Left cardiac atrium (tissue), 4 donors: ENCODE data around the gene FGF6. TPM values are rescaled to one million over a fixed set of nuclear protein-coding genes. Genes with fewer than 3 reads are reported as not detected.

Experiments used
- ATAC-seq, 2 donors: fragments of 200-7000 bp; cut with Tn5 transposase; one replicate each; pipeline ENCODE4 v1.9.1; 2020; ENCODE audit warnings: mild to moderate bottlenecking in 2 of 2, moderate library complexity in 2 of 2
- DNase-seq: peaks from one replicate; pipeline ENCODE4 v3.0.0-alpha.2; 2020
- intact Hi-C, 2 donors: fragments of 100-400 bp; cut with DNase I; formaldehyde crosslinking; loops; one replicate each; pipeline versions ENCODE4 v1.14.1 to v1.15.1; 2022 to 2023
- total RNA-seq, 2 donors: library from RNA; stranded (reverse); fragmentation: NEBNext Ultra II Directional; extraction: Animal tissue kit (Norgen Biotek cat#: 25700); gene quantifications; one replicate each; pipeline ENCODE4 v1.2.1, GENCODE V29; 2021
- donor health status: DM: no; HTN: yes; CAD: no.
- donor health status: DM: no; HTN: yes; CAD: no; lungs with severe emphysema.
- donor health status: DM: yes; HTN: yes; CAD: no.
- donor health status: Dilated cardiomyopathy.

The FGF6 gene
- total RNA-seq, 2 donors from 2014 or later, result not detected

GRCh38 chr12:4386801-4387200 is 58.8 kb downstream of the FGF6 start:
- intact Hi-C loops, result no loop called here
- no peak for DNase-seq
- ATAC-seq, result no peak

Other genes starting within 250 kb of the FGF6 start
- gene CCND2, start 172.1 kb downstream of the FGF6 start, total RNA-seq, result 100 to 1,000 TPM; 170 to 202 TPM
- gene TIGAR, start 124.6 kb downstream of the FGF6 start, total RNA-seq, result 10 to 100 TPM in 1 of 2 donors, 1 to 10 TPM in 1; 9.7 to 14.0 TPM
- gene FGF23, start 66.1 kb downstream of the FGF6 start, total RNA-seq, result not detected
- gene RAD51AP1, start 93.1 kb upstream of the FGF6 start, total RNA-seq, result 1 to 10 TPM; 1.1 to 2.8 TPM
- gene DYRK4, start 116.4 kb upstream of the FGF6 start, total RNA-seq, result 10 to 100 TPM; 21.4 to 27.1 TPM
- 1 to 10 TPM; 5.2 to 5.9 TPM for gene AKAP3, start 203.2 kb upstream of the FGF6 start, total RNA-seq
- gene NDUFA9, start 203.3 kb upstream of the FGF6 start, total RNA-seq, result 100 to 1,000 TPM; 201 to 225 TPM